Neuronal stem cell (in vitro differentiated cells): ENCODE data around the gene TFAM.

Experiments
- DNase-seq: peaks from one replicate; pipeline ENCODE4 v3.0.0-alpha.2; 2013; ENCODE audit warnings: low spot score
- H2AFZ ChIP-seq: one replicate; pipeline ENCODE4 v1.6.1; 2013; ENCODE audit warnings: mild to moderate bottlenecking, low read length, inconsistent platforms
- H2AK5ac ChIP-seq: 2 replicates; pipeline ENCODE4 v1.6.1; 2013; ENCODE audit warnings: low read depth, mild to moderate bottlenecking, inconsistent platforms, low read length, moderate library complexity, mixed read lengths
- H2BK120ac ChIP-seq: 2 replicates; pipeline ENCODE4 v1.6.1; 2013; ENCODE audit warnings: low read depth, mild to moderate bottlenecking, inconsistent platforms, low read length, moderate library complexity, mixed read lengths
- H2BK12ac ChIP-seq: one replicate; pipeline ENCODE4 v1.6.1; 2013; ENCODE audit warnings: low read length, inconsistent platforms
- H2BK15ac ChIP-seq: 2 replicates; pipeline ENCODE4 v1.6.1; 2013; ENCODE audit warnings: mild to moderate bottlenecking, low read length, inconsistent platforms, mixed read lengths
- H2BK5ac ChIP-seq: one replicate; pipeline ENCODE4 v1.6.1; 2013; ENCODE audit warnings: inconsistent platforms, mild to moderate bottlenecking, low read length, moderate library complexity
- H3K14ac ChIP-seq: one replicate; pipeline ENCODE4 v1.6.1; 2013; ENCODE audit warnings: low read length, inconsistent platforms
- H3K18ac ChIP-seq: 2 replicates; pipeline ENCODE4 v1.6.1; 2013; ENCODE audit warnings: low read length, inconsistent platforms
- H3K23ac ChIP-seq: 2 replicates; pipeline ENCODE4 v1.6.1; 2013; ENCODE audit warnings: low read depth, mild to moderate bottlenecking, mixed read lengths, low read length, inconsistent platforms; ENCODE audit not compliant: poor library complexity
- H3K27ac ChIP-seq: replicated peaks from 3 replicates; pipeline ENCODE4 v1.5.1; 2013; ENCODE audit warnings: low read length, inconsistent platforms
- H3K27me3 ChIP-seq, 3 experiments: 2 replicates each; pipeline ENCODE4 v1.6.1; 2013; ENCODE audit warnings: low read length in 3 of 3, mild to moderate bottlenecking in 2 of 3, inconsistent platforms in 1 of 3, low read depth in 1 of 3, mixed read lengths in 1 of 3, moderate library complexity in 1 of 3; ENCODE audit not compliant: control insufficient read depth in 3 of 3, insufficient read depth in 3 of 3
- H3K36me3 ChIP-seq, 2 donors: replicated peaks in 1 of 2; 2 replicates each; pipeline ENCODE4 v1.6.1; 2013; ENCODE audit warnings: low read length in 2 of 2; ENCODE audit not compliant: control insufficient read depth in 2 of 2, insufficient read depth in 2 of 2
- H3K4ac ChIP-seq: 2 replicates; pipeline ENCODE4 v1.6.1; 2013; ENCODE audit warnings: inconsistent platforms, mild to moderate bottlenecking, low read length, moderate library complexity
- H3K4me1 ChIP-seq, 2 donors: 1 replicate in 1 of 2; 2 replicates in 1 of 2; pipeline ENCODE4 v1.6.1; 2013; ENCODE audit warnings: low read length in 2 of 2, low read depth in 1 of 2; ENCODE audit not compliant: control insufficient read depth in 2 of 2, insufficient read depth in 1 of 2
- H3K4me2 ChIP-seq: one replicate; pipeline ENCODE4 v1.6.1; 2013; ENCODE audit warnings: mild to moderate bottlenecking, low read length, inconsistent platforms; ENCODE audit not compliant: insufficient read depth, poor library complexity, severe bottlenecking
- H3K4me3 ChIP-seq, 2 donors: 2 replicates each; pipeline ENCODE4 v1.5.1; 2013; ENCODE audit warnings: low read length in 2 of 2, mild to moderate bottlenecking in 2 of 2, inconsistent platforms in 1 of 2, moderate library complexity in 1 of 2
- H3K79me1 ChIP-seq: one replicate; pipeline ENCODE4 v1.6.1; 2013; ENCODE audit warnings: low read depth, mild to moderate bottlenecking, inconsistent platforms, low read length, moderate library complexity
- H3K9ac ChIP-seq: one replicate; pipeline ENCODE4 v1.6.1; 2013; ENCODE audit warnings: mild to moderate bottlenecking, low read depth, low read length, inconsistent platforms; ENCODE audit not compliant: poor library complexity
- H3K9me3 ChIP-seq, 2 donors: replicated peaks in 1 of 2; 2 replicates each; pipeline versions ENCODE3 to v1.6.1; 2013; ENCODE audit warnings: low read length in 2 of 2, mild to moderate bottlenecking in 2 of 2, inconsistent platforms in 1 of 2, low read depth in 1 of 2, mixed read lengths in 1 of 2, moderate library complexity in 1 of 2; ENCODE audit not compliant: control insufficient read depth in 2 of 2, insufficient read depth in 1 of 2
- H4K8ac ChIP-seq: one replicate; pipeline ENCODE4 v1.6.1; 2013; ENCODE audit warnings: low read depth, mild to moderate bottlenecking, inconsistent platforms, low read length, moderate library complexity
- H4K91ac ChIP-seq: one replicate; pipeline ENCODE4 v1.6.1; 2013; ENCODE audit warnings: low read length, low read depth, mild to moderate bottlenecking, inconsistent platforms; ENCODE audit not compliant: poor library complexity
- WGBS, 2 donors: extraction: QIAGEN DNeasy Blood & Tissue Kit; methylation state at CpG; one replicate each; pipeline ENCODE4 v1.1.7; 2013; ENCODE audit warnings: missing lambda C conversion rate in 2 of 2, mixed read lengths in 1 of 2; ENCODE audit not compliant: insufficient read length in 2 of 2, insufficient replicate concordance in 1 of 2; ENCODE audit errors: extremely low coverage in 2 of 2; 5-methylcytosine and 5-hydroxymethylcytosine counted together

The TFAM gene

GRCh38 chr10:58373442-58373827, 11.8 kb upstream of the TFAM start:
- Histone ChIP-seq H3K79me1 (no peaks in the 10 kb centered on the region), H3K36me3 (peaks cover 0 to 9% of the 10 kb centered on the region in 2 donors), H3K23ac (no peak overlapping the region), H4K8ac (no peak overlapping the region), H2BK15ac (no peak overlapping the region), H2AK5ac (no peak overlapping the region), H3K9me3 (no peaks in the 10 kb centered on the region), H4K91ac (no peak overlapping the region), H3K4me1 (no peaks in the 10 kb centered on the region), H3K27me3 (no peaks in the 10 kb centered on the region), H2BK120ac (no peak overlapping the region), H3K14ac (no peak overlapping the region), H3K18ac (no peak overlapping the region), H3K4me3 (no peak overlapping the region), H2BK12ac (no peak overlapping the region), H2BK5ac (no peak overlapping the region), H3K27ac (no peak overlapping the region), H3K9ac (no peak overlapping the region), H3K4me2 (no peak overlapping the region), H3K4ac (no peak overlapping the region), H2AFZ (no peak overlapping the region)
- no CpG with 5 or more reads among the region's 3 CpGs for WGBS, 2 donors
- no peak for DNase-seq

- no CpG with 5 or more reads among the region's 2 CpGs for WGBS, 2 donors
Observed at GRCh38 chr10:58382489-58382995, 2.7 kb upstream of the TFAM start.

GRCh38 chr10:58384095-58384494, 1.1 kb upstream of the TFAM start:
- Histone ChIP-seq H3K79me1 (no peaks in the 10 kb centered on the region), H2AFZ (peak overlapping the region; percentile 96), H3K9ac (no peak overlapping the region), H3K9me3 (no peaks in the 10 kb centered on the region), H3K4me3 (peak overlapping the region in 1 of 2 donors; percentile 90), H3K36me3 (peaks cover 2 to 29% of the 10 kb centered on the region in 2 donors), H3K27me3 (no peaks in the 10 kb centered on the region), H3K23ac (no peak overlapping the region), H4K8ac (no peak overlapping the region), H2AK5ac (no peak overlapping the region), H3K4me2 (no peak overlapping the region), H2BK15ac (no peak overlapping the region), H3K4me1 (peaks cover 0 to 4% of the 10 kb centered on the region in 2 donors), H2BK12ac (no peak overlapping the region), H3K4ac (no peak overlapping the region), H3K18ac (no peak overlapping the region), H2BK5ac (no peak overlapping the region), H2BK120ac (no peak overlapping the region), H4K91ac (no peak overlapping the region), H3K27ac (no peak overlapping the region), H3K14ac (no peak overlapping the region)
- DNase-seq, result no peak
- WGBS, 2 donors, result no CpG with 5 or more reads among the region's 3 CpGs

More at GRCh38 chr10:58382489-58382995, 2.7 kb upstream of the TFAM start:
- Histone ChIP-seq H3K27me3 (no peaks in the 10 kb centered on the region), H2BK120ac (no peak overlapping the region), H2AK5ac (no peak overlapping the region), H3K4ac (no peak overlapping the region), H2BK15ac (no peak overlapping the region), H3K14ac (no peak overlapping the region), H3K4me1 (peaks cover 0 to 4% of the 10 kb centered on the region in 2 donors), H3K27ac (no peak overlapping the region), H2BK12ac (no peak overlapping the region), H3K23ac (no peak overlapping the region), H3K4me3 (no peak overlapping the region), H4K8ac (no peak overlapping the region), H3K4me2 (no peak overlapping the region), H3K18ac (no peak overlapping the region), H4K91ac (no peak overlapping the region), H3K9me3 (no peaks in the 10 kb centered on the region), H2AFZ (no peak overlapping the region), H3K9ac (no peak overlapping the region), H3K36me3 (peaks cover 0 to 14% of the 10 kb centered on the region in 2 donors), H3K79me1 (no peaks in the 10 kb centered on the region), H2BK5ac (no peak overlapping the region)
- DNase-seq, result no peak

GRCh38 chr10:58384544-58384998, 639 bp upstream of the TFAM start:
- H2AK5ac ChIP-seq, result no peak overlapping the region
- H2AFZ ChIP-seq, result peak overlapping the region; percentile 96
- H3K4me1 ChIP-seq, result peaks cover 0 to 4% of the 10 kb centered on the region in 2 donors
- peak overlapping the region; percentile 73 for H3K14ac ChIP-seq
- H4K91ac ChIP-seq, result no peak overlapping the region
- no peak overlapping the region for H3K4ac ChIP-seq
- peaks cover 4 to 34% of the 10 kb centered on the region in 2 donors for H3K36me3 ChIP-seq
- peak overlapping the region; percentile 63 for H3K4me2 ChIP-seq
- no peak overlapping the region for H2BK120ac ChIP-seq
- no peaks in the 10 kb centered on the region for H3K27me3 ChIP-seq
- H3K27ac ChIP-seq, result peak overlapping the region; percentile 94
- peak overlapping the region; percentile 92 for H3K18ac ChIP-seq
- no peaks in the 10 kb centered on the region for H3K79me1 ChIP-seq
- no peaks in the 10 kb centered on the region for H3K9me3 ChIP-seq
- no peak overlapping the region for H3K23ac ChIP-seq
- DNase-seq, result no peak
- no peak overlapping the region for H2BK12ac ChIP-seq
- WGBS, 2 donors, result no CpG with 5 or more reads among the region's 12 CpGs
- no peak overlapping the region for H2BK5ac ChIP-seq
- H3K9ac ChIP-seq, result peak overlapping the region; percentile 82
- H2BK15ac ChIP-seq, result no peak overlapping the region
- H3K4me3 ChIP-seq, result peak overlapping the region; percentile 90 to 98
- no peak overlapping the region for H4K8ac ChIP-seq
